GM12878 (cell line): Measurements from ENCODE around the gene PDF. TPM values are rescaled to one million over a fixed set of nuclear protein-coding genes. Genes with fewer than 3 reads are reported as not detected.

ENCODE experiments used
- ASH2L ChIP-seq: fragments of 300-600, 200-600 bp; sonication (generic); IDR thresholded peaks from 2 replicates; pipeline ENCODE4 v1.6.1; 2017; ENCODE audit warnings: low read depth, mild to moderate bottlenecking, borderline replicate concordance
- ATF7 ChIP-seq: fragments of 450-650 bp; IDR thresholded peaks from 2 replicates; pipeline ENCODE4 v1.6.1; 2016; ENCODE audit warnings: low read depth, mild to moderate bottlenecking
- CBFB ChIP-seq: IDR thresholded peaks from 2 replicates; pipeline ENCODE4 v1.6.1; 2016; ENCODE audit warnings: antibody characterized with exemption, low read depth
- CREM ChIP-seq: IDR thresholded peaks from 2 replicates; pipeline ENCODE4 v1.6.1; 2014; ENCODE audit warnings: antibody characterized with exemption, low read depth
- E2F8 ChIP-seq: fragments of 450-650 bp; IDR thresholded peaks from 2 replicates; pipeline ENCODE4 v1.6.1; 2018; ENCODE audit warnings: mild to moderate bottlenecking, low read depth, moderate library complexity; ENCODE audit not compliant: partially characterized antibody
- E4F1 ChIP-seq: fragments of 450-650 bp; IDR thresholded peaks from 2 replicates; pipeline ENCODE4 v1.6.1; 2018; ENCODE audit warnings: borderline replicate concordance, mild to moderate bottlenecking; ENCODE audit not compliant: partially characterized antibody
- ETV6 ChIP-seq, 2 experiments: fragments of 450-650 bp in 1 of 2; IDR thresholded peaks in 1 of 2; conservative IDR thresholded peaks in 1 of 2; 2 replicates each; pipeline ENCODE4 v1.6.1; 2014; ENCODE audit warnings: antibody characterized with exemption in 1 of 2, borderline replicate concordance in 1 of 2, low read depth in 1 of 2, mild to moderate bottlenecking in 1 of 2, moderate library complexity in 1 of 2
- IRF4 ChIP-seq: IDR thresholded peaks from 2 replicates; pipeline ENCODE4 v1.6.1; 2011; ENCODE audit warnings: low read depth, low read length
- KDM1A ChIP-seq: fragments of 200-600 bp; sonication (generic); IDR thresholded peaks from 2 replicates; pipeline ENCODE4 v1.6.1; 2016; ENCODE audit warnings: borderline replicate concordance
- NBN ChIP-seq: fragments of 450-650 bp; IDR thresholded peaks from 2 replicates; pipeline ENCODE4 v1.6.1; 2016
- PBX3 ChIP-seq: IDR thresholded peaks from 2 replicates; pipeline ENCODE4 v1.6.1; 2011; ENCODE audit warnings: mild to moderate bottlenecking, low read depth, low read length, moderate library complexity; ENCODE audit not compliant: insufficient replicate concordance
- SIX5 ChIP-seq: IDR thresholded peaks from 2 replicates; pipeline ENCODE4 v1.6.1; 2011; ENCODE audit warnings: mild to moderate bottlenecking, low read depth, low read length, moderate library complexity; ENCODE audit not compliant: severe bottlenecking
- SPI1 ChIP-seq: IDR thresholded peaks from 2 replicates; pipeline ENCODE4 v1.6.1; 2011; ENCODE audit warnings: low read depth, mild to moderate bottlenecking, low read length, moderate library complexity, borderline replicate concordance; ENCODE audit not compliant: insufficient read depth
- SUZ12 ChIP-seq: fragments of 200-600 bp; sonication (generic); IDR thresholded peaks from one replicate; pipeline ENCODE4 v1.6.1; 2018; ENCODE audit warnings: antibody characterized with exemption, mild to moderate bottlenecking; ENCODE audit not compliant: unreplicated experiment
- TCF12 ChIP-seq: IDR thresholded peaks from 2 replicates; pipeline ENCODE4 v1.6.1; 2011; ENCODE audit warnings: low read depth, mild to moderate bottlenecking, low read length
- WRNIP1 ChIP-seq: IDR thresholded peaks from 2 replicates; pipeline ENCODE4 v1.6.1; 2011; ENCODE audit warnings: low read depth, low read length, improper control_type of control experiment, borderline replicate concordance
- YY1 ChIP-seq: IDR thresholded peaks from 2 replicates; pipeline ENCODE4 v1.6.1; 2011; ENCODE audit warnings: low read depth, mild to moderate bottlenecking, low read length
- polyA plus RNA-seq, 11 experiments: library from polyadenylated mRNA; depleted of rRNA in 4 of 11; unstranded in 6 of 11; stranded (reverse) in 5 of 11; fragments of >200 nt; fragmentation: Nextera tagmentation in 4 of 11; fragmentation: Illumina TruSeq in 1 of 11; extraction: Ambion mirVana in 4 of 11; extraction: Trizol in 1 of 11; gene quantifications; 1 replicate in 1 of 11; 2 replicates in 10 of 11; pipeline versions ENCODE4 v1.2.1 to v1.2.3, GENCODE V29; 2011 to 2016; ENCODE audit warnings: inconsistent platforms in 2 of 11, missing spikeins in 2 of 11, low read depth in 1 of 11
- total RNA-seq, 4 experiments: library from RNA; depleted of rRNA in 3 of 4; stranded (reverse); fragments of >200 nt in 3 of 4; fragmentation: Illumina TruSeq in 1 of 4; extraction: Trizol in 1 of 4; gene quantifications; 2 replicates each; pipeline versions ENCODE4 v1.2.1 to v1.2.3, GENCODE V29; 2013 to 2021
- TF ChIP-seq, protein P1 (sequence below): fragments of 450-650 bp; conservative IDR thresholded peaks from 2 replicates; pipeline ENCODE4 v1.6.1; 2017; ENCODE audit warnings: mild to moderate bottlenecking, moderate library complexity
- TF ChIP-seq, protein P2 (sequence below): IDR thresholded peaks from 2 replicates; pipeline ENCODE4 v1.6.1; 2012; ENCODE audit warnings: low read depth, low read length, improper control_type of control experiment

PDF gene
- total and polyA plus RNA-seq, 10 of the 15 experiments (the other 5 are each of a cell fraction or from before 2014, with no cell fraction given) = 0.13 to 44.1 (median 16.7) TPM

DNA sequence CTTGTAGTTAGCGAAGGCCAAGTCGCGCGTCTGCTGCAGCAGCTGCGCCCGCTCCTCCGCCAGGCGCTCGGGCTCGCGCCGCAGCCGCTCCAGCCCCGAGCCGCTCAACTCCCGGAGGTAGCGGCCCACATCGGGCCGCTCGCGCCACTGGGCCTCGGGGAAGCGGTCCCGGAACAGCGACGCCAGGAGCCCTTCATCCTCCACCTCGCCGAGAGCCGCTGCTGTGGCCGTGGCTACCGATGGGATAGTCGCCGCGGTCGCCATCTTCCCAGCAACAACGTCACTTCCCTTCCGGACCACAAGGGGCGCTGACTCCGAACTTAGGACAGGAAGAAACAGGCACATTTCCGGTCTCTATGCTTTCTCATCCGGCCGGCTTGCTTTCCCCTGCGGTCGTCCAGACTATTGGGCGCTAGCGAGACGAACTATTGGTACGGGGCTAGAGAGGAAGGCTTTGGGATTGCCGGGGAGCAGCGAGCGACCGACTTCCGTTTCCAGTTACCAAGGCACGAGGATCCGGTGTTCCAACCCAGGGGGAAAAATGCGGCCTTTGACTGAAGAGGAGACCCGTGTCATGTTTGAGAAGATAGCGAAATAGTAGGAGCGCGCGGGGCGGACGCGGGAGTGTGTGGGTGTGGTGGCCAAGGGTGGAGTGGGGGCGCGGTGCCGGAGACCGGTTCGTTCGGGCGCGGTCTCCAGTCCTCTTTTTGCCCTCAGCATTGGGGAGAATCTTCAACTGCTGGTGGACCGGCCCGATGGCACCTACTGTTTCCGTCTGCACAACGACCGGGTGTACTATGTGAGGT lies 9.1 kb upstream of the PDF start, which contains the start of the genes COG8 and NIP7 (continued):
- TF ChIP-seq, protein P1, sequence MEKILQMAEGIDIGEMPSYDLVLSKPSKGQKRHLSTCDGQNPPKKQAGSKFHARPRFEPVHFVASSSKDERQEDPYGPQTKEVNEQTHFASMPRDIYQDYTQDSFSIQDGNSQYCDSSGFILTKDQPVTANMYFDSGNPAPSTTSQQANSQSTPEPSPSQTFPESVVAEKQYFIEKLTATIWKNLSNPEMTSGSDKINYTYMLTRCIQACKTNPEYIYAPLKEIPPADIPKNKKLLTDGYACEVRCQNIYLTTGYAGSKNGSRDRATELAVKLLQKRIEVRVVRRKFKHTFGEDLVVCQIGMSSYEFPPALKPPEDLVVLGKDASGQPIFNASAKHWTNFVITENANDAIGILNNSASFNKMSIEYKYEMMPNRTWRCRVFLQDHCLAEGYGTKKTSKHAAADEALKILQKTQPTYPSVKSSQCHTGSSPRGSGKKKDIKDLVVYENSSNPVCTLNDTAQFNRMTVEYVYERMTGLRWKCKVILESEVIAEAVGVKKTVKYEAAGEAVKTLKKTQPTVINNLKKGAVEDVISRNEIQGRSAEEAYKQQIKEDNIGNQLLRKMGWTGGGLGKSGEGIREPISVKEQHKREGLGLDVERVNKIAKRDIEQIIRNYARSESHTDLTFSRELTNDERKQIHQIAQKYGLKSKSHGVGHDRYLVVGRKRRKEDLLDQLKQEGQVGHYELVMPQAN = peak; percentile 84
- TF ChIP-seq WRNIP1 = no peak
- TF ChIP-seq TCF12 = 0 out of 2 replicates have a peak, but pooled peaks have one; percentile 48
- TF ChIP-seq SIX5 = peak; percentile 50
- TF ChIP-seq PBX3 = no peak
- TF ChIP-seq CBFB = peak; percentile 79
- peak; percentile 90 for TF ChIP-seq NBN
- TF ChIP-seq YY1 = peak; percentile 98
- TF ChIP-seq IRF4 = 0 out of 2 replicates have a peak, but pooled peaks have one; percentile 22
- TF ChIP-seq ETV6 (conservative IDR thresholded peaks at IDR 0.05 in 1 of 2, IDR thresholded peaks at IDR 0.05 in 1 of 2; ENCODE audit: borderline replicate concordance in 1 of 2, low read depth in 1 of 2) = peak in 1 of 2 experiments; percentile 80; a peak in 2 of 4 replicates
- TF ChIP-seq SUZ12 = no peak
- TF ChIP-seq E2F8 = peak; percentile 94
- TF ChIP-seq, protein P2, sequence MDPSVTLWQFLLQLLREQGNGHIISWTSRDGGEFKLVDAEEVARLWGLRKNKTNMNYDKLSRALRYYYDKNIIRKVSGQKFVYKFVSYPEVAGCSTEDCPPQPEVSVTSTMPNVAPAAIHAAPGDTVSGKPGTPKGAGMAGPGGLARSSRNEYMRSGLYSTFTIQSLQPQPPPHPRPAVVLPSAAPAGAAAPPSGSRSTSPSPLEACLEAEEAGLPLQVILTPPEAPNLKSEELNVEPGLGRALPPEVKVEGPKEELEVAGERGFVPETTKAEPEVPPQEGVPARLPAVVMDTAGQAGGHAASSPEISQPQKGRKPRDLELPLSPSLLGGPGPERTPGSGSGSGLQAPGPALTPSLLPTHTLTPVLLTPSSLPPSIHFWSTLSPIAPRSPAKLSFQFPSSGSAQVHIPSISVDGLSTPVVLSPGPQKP = peak; percentile 84
- TF ChIP-seq ASH2L = peak; percentile 96
- no peak for TF ChIP-seq KDM1A
- TF ChIP-seq SPI1 = peak; percentile 59; the same call in 1 of the 2 replicates
- peak; percentile 77 for TF ChIP-seq E4F1
- TF ChIP-seq ATF7 = peak; percentile 84
- TF ChIP-seq CREM = peak; percentile 97
